Glutamatergic neuron (in vitro differentiated cells): ENCODE results near the gene GSKIP. TPM values are rescaled to one million over a fixed set of nuclear protein-coding genes. Genes with fewer than 3 reads are reported as not detected.

Experiments used
- DNase-seq: peaks from one replicate; pipeline ENCODE4 v3.0.0; 2022
- H3K27ac Mint-ChIP-seq: one replicate; pipeline ENCODE4 v1.8.0; 2020; ENCODE audit warnings: mild to moderate bottlenecking, mixed read lengths, inconsistent platforms; ENCODE audit not compliant: unreplicated experiment
- H3K27me3 Mint-ChIP-seq: one replicate; pipeline ENCODE4 v1.8.0; 2020; ENCODE audit warnings: mild to moderate bottlenecking, moderate library complexity, mixed read lengths, inconsistent platforms; ENCODE audit not compliant: unreplicated experiment
- H3K36me3 Mint-ChIP-seq: one replicate; pipeline ENCODE4 v1.8.0; 2020; ENCODE audit warnings: mild to moderate bottlenecking, mixed read lengths, inconsistent platforms; ENCODE audit not compliant: unreplicated experiment
- H3K4me1 Mint-ChIP-seq: one replicate; pipeline ENCODE4 v1.8.0; 2020; ENCODE audit warnings: mild to moderate bottlenecking, low read depth, mixed read lengths, inconsistent platforms; ENCODE audit not compliant: unreplicated experiment
- H3K4me3 Mint-ChIP-seq: one replicate; pipeline ENCODE4 v1.8.0; 2020; ENCODE audit warnings: mild to moderate bottlenecking, mixed read lengths, inconsistent platforms; ENCODE audit not compliant: unreplicated experiment
- H3K9me3 Mint-ChIP-seq: one replicate; pipeline ENCODE4 v1.8.0; 2020; ENCODE audit warnings: mild to moderate bottlenecking, moderate library complexity, mixed read lengths, inconsistent platforms; ENCODE audit not compliant: unreplicated experiment
- CTCF ChIP-seq: fragments of 200-600 bp; sonication (generic); IDR thresholded peaks from one replicate; pipeline ENCODE4 v1.5.0; 2021; ENCODE audit not compliant: partially characterized antibody, unreplicated experiment
- total RNA-seq: library from RNA; stranded (reverse); fragmentation: NEBNext Ultra II Directional; extraction: Animal tissue kit (Norgen Biotek cat#: 25700); gene quantifications from one replicate; pipeline ENCODE4 v1.2.1, GENCODE V29; 2021; ENCODE audit not compliant: unreplicated experiment

The GSKIP gene
- total RNA-seq, 1 donor from 2014 or later: 24.8 TPM

GRCh38 chr14:96394047-96394815 is 30.9 kb downstream of the GSKIP start:
- Mint-ChIP-seq H3K27me3 (no peaks in the 10 kb centered on the region), H3K9me3 (no peaks in the 10 kb centered on the region), H3K36me3 (no peaks in the 10 kb centered on the region), H3K27ac (no peak overlapping the region), H3K4me3 (no peak overlapping the region), H3K4me1 (no peaks in the 10 kb centered on the region)
- TF ChIP-seq CTCF: no peak
- no peak for DNase-seq

GRCh38 chr14:96398432-96398831 is 35.1 kb downstream of the GSKIP start:
- Mint-ChIP-seq H3K27me3 (no peaks in the 10 kb centered on the region), H3K4me1 (no peaks in the 10 kb centered on the region), H3K9me3 (no peaks in the 10 kb centered on the region), H3K36me3 (no peaks in the 10 kb centered on the region), H3K4me3 (no peak overlapping the region), H3K27ac (no peak overlapping the region)
- no peak for TF ChIP-seq CTCF
- DNase-seq: no peak

GRCh38 chr14:96398921-96399320 is 35.6 kb downstream of the GSKIP start:
- no peak for TF ChIP-seq CTCF
- Mint-ChIP-seq H3K9me3 (no peaks in the 10 kb centered on the region), H3K4me1 (no peaks in the 10 kb centered on the region), H3K27me3 (no peaks in the 10 kb centered on the region), H3K4me3 (no peak overlapping the region), H3K27ac (no peak overlapping the region), H3K36me3 (no peaks in the 10 kb centered on the region)
- no peak for DNase-seq

- H3K36me3 Mint-ChIP-seq: no peaks in the 10 kb centered on the region
- no peak overlapping the region for H3K27ac Mint-ChIP-seq
- no peaks in the 10 kb centered on the region for H3K27me3 Mint-ChIP-seq
- no peak overlapping the region for H3K4me3 Mint-ChIP-seq
- H3K9me3 Mint-ChIP-seq: no peaks in the 10 kb centered on the region
- no peaks in the 10 kb centered on the region for H3K4me1 Mint-ChIP-seq
- no peak for DNase-seq
- TF ChIP-seq CTCF: no peak
These were observed 36.1 kb downstream of the GSKIP start for GRCh38 chr14:96399405-96399804.

- Mint-ChIP-seq H3K9me3 (no peaks in the 10 kb centered on the region), H3K27me3 (no peaks in the 10 kb centered on the region), H3K27ac (no peak overlapping the region), H3K4me3 (no peak overlapping the region), H3K36me3 (no peaks in the 10 kb centered on the region), H3K4me1 (no peaks in the 10 kb centered on the region)
- no peak for TF ChIP-seq CTCF
- DNase-seq: no peak
These were observed 37.2 kb downstream of the GSKIP start for GRCh38 chr14:96400495-96400894.
